WTC11 (cell line): ENCODE data around the gene LRRC32. TPM values are rescaled to one million over a fixed set of nuclear protein-coding genes. Genes with fewer than 3 reads are reported as not detected.

Experiments
- ATAC-seq: fragments of 200-7000 bp; cut with Tn5 transposase; 2 replicates; pipeline ENCODE4 v1.10.0; 2021; ENCODE audit warnings: mild to moderate bottlenecking, moderate library complexity
- CTCF ChIA-PET: fragments of 300-600 bp; sonication (Branson Sonifier 250); formaldehyde crosslinking; loops from one replicate; lab custom pipeline; 2021; ENCODE audit warnings: antibody characterized with exemption; lab: Charles Lee
- POLR2A ChIA-PET: fragments of 350-600 bp; sonication (Branson Sonifier 250); formaldehyde crosslinking; loops from one replicate; lab custom pipeline; 2021; ENCODE audit warnings: antibody characterized with exemption; lab: Charles Lee
- DNase-seq: peaks from one replicate; pipeline ENCODE4 v3.0.0; 2021; ENCODE audit warnings: low spot score
- H3K27ac Mint-ChIP-seq: 2 replicates; pipeline ENCODE4 v1.8.0; 2021; ENCODE audit warnings: mixed read lengths
- H3K27me3 Mint-ChIP-seq: 2 replicates; pipeline ENCODE4 v1.8.0; 2021; ENCODE audit warnings: low read depth, mild to moderate bottlenecking, moderate library complexity, mixed read lengths
- H3K36me3 Mint-ChIP-seq: 2 replicates; pipeline ENCODE4 v1.8.0; 2021; ENCODE audit warnings: mixed read lengths
- H3K4me1 Mint-ChIP-seq: 2 replicates; pipeline ENCODE4 v1.8.0; 2022; ENCODE audit warnings: mixed read lengths
- H3K4me3 Mint-ChIP-seq: 2 replicates; pipeline ENCODE4 v1.8.0; 2021; ENCODE audit warnings: mild to moderate bottlenecking, moderate library complexity, mixed read lengths
- H3K9me3 Mint-ChIP-seq: 2 replicates; pipeline ENCODE4 v1.8.0; 2021; ENCODE audit warnings: mixed read lengths
- ATF1 ChIP-seq: sonication (generic); formaldehyde crosslinking; IDR thresholded peaks from 2 replicates; pipeline ENCODE4 v1.8.1; 2023; ENCODE audit warnings: mild to moderate bottlenecking, moderate library complexity, missing genetic modification reagents
- IRF2 ChIP-seq: sonication (generic); formaldehyde crosslinking; IDR thresholded peaks from 2 replicates; pipeline ENCODE4 v1.8.0; 2022; ENCODE audit warnings: low read depth, missing genetic modification reagents, borderline replicate concordance
- MXD4 ChIP-seq: fragments of 250-450 bp; sonication (Bioruptor Pico); IDR thresholded peaks from 2 replicates; pipeline ENCODE4 v1.8.0; 2021; ENCODE audit warnings: mild to moderate bottlenecking, moderate library complexity, borderline replicate concordance
- NFATC4 ChIP-seq: fragments of 250-450 bp; sonication (Bioruptor Pico); IDR thresholded peaks from 2 replicates; pipeline ENCODE4 v1.9.0; 2021; ENCODE audit warnings: mild to moderate bottlenecking
- NR1H2 ChIP-seq: sonication (generic); formaldehyde crosslinking; IDR thresholded peaks from 2 replicates; pipeline ENCODE4 v1.9.0; 2021; ENCODE audit warnings: mild to moderate bottlenecking, moderate library complexity, missing genetic modification reagents
- OVOL2 ChIP-seq: fragments of 250-450 bp; sonication (Bioruptor Pico); IDR thresholded peaks from 2 replicates; pipeline ENCODE4 v1.9.0; 2021; ENCODE audit warnings: mild to moderate bottlenecking, borderline replicate concordance
- SP1 ChIP-seq: sonication (generic); formaldehyde crosslinking; conservative IDR thresholded peaks from 2 replicates; pipeline ENCODE4 v1.8.1; 2022; ENCODE audit warnings: missing genetic modification reagents
- TEAD1 ChIP-seq: sonication (generic); formaldehyde crosslinking; IDR thresholded peaks from 2 replicates; pipeline ENCODE4 v1.8.0; 2022; ENCODE audit warnings: mild to moderate bottlenecking, missing genetic modification reagents
- TP53 ChIP-seq: sonication (generic); formaldehyde crosslinking; IDR thresholded peaks from 2 replicates; pipeline ENCODE4 v1.8.1; 2023; ENCODE audit warnings: mild to moderate bottlenecking, missing genetic modification reagents
- ZNF219 ChIP-seq: sonication (generic); formaldehyde crosslinking; IDR thresholded peaks from 2 replicates; pipeline ENCODE4 v1.8.0; 2023; ENCODE audit warnings: missing genetic modification reagents, mild to moderate bottlenecking, borderline replicate concordance
- total RNA-seq: library from RNA; stranded (reverse); gene quantifications from 3 replicates; pipeline ENCODE4 v1.2.3, GENCODE V29; 2021
- TF ChIP-seq, protein P1 (sequence below): sonication (generic); formaldehyde crosslinking; IDR thresholded peaks from 2 replicates; pipeline ENCODE4 v1.8.1; 2023; ENCODE audit warnings: mild to moderate bottlenecking, missing genetic modification reagents
- TF ChIP-seq, protein P2 (sequence below): fragments of 250-450 bp; sonication (Bioruptor Pico); conservative IDR thresholded peaks from 2 replicates; pipeline ENCODE4 v1.9.0; 2021; ENCODE audit warnings: mild to moderate bottlenecking
- TF ChIP-seq, protein P3 (sequence below): sonication (generic); formaldehyde crosslinking; IDR thresholded peaks from 2 replicates; pipeline ENCODE4 v1.8.1; 2022; ENCODE audit warnings: low read depth, mild to moderate bottlenecking, moderate library complexity, missing genetic modification reagents, borderline replicate concordance
- TF ChIP-seq, protein P4 (sequence below): fragments of 250-450 bp; sonication (Bioruptor Pico); IDR thresholded peaks from 2 replicates; pipeline ENCODE4 v1.8.0; 2021; ENCODE audit warnings: mild to moderate bottlenecking
- TF ChIP-seq, protein P5 (sequence below): sonication (generic); formaldehyde crosslinking; conservative IDR thresholded peaks from 2 replicates; pipeline ENCODE4 v1.8.1; 2022; ENCODE audit warnings: mild to moderate bottlenecking, missing genetic modification reagents

Gene LRRC32
- total RNA-seq, 1 experiment from 2014 or later: 0.74 TPM

DNA sequence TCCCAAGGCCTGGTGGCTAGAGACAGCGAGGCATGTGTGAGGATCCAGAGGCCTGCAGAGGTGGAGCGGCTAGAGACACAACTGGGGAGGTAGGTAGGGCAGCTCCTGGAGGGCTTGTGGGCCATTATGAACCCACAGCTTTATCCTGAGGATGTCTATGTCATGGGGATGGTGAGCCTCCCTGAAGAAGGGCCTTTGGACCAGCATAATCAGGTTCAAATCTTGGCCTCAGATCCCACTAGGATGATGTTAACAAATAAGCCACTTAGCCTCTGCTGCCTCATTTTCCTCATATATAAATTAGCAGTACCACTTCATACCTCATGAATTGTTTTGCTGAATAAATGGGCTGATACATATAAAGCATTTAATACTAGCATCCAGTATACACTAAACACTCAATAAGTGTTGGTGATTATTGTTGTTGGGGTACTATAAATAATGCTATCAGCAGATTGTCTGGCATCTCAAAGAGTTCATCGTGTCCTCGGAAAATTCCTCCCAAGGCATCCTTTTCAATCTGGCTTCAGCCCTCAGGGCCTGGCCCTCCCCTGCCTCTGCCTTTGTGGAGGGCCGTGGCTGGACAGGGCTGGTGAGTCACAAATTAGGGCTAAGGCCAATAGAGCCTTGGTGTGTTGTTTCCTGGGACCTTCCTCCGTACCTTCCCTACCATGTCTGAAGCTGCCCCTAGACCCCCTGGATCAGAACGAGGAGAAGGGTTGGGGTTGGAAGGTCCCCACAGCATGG lies 30.9 kb upstream of the LRRC32 start:
- no peak for DNase-seq
- H3K4me1 Mint-ChIP-seq: peaks cover 47% of the 10 kb centered on the region
- H3K4me3 Mint-ChIP-seq: no peak overlapping the region
- ChIA-PET CTCF (interaction anchor here (1.0 kb wide), 1 partner anchor 20 kb away, joined by 4 read pairs; no protein-coding TSS in a partner anchor), POLR2A (no interaction called here)
- no peaks in the 10 kb centered on the region for H3K27me3 Mint-ChIP-seq
- peaks cover 17% of the 10 kb centered on the region for H3K9me3 Mint-ChIP-seq
- ATAC-seq: no peak
- no peak overlapping the region for H3K27ac Mint-ChIP-seq
- TF ChIP-seq, protein P1, sequence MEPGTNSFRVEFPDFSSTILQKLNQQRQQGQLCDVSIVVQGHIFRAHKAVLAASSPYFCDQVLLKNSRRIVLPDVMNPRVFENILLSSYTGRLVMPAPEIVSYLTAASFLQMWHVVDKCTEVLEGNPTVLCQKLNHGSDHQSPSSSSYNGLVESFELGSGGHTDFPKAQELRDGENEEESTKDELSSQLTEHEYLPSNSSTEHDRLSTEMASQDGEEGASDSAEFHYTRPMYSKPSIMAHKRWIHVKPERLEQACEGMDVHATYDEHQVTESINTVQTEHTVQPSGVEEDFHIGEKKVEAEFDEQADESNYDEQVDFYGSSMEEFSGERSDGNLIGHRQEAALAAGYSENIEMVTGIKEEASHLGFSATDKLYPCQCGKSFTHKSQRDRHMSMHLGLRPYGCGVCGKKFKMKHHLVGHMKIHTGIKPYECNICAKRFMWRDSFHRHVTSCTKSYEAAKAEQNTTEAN: no peak
- no peak for TF ChIP-seq TP53 (CRISPR knock-in tag)
- H3K36me3 Mint-ChIP-seq: peaks cover 15% of the 10 kb centered on the region

DNA sequence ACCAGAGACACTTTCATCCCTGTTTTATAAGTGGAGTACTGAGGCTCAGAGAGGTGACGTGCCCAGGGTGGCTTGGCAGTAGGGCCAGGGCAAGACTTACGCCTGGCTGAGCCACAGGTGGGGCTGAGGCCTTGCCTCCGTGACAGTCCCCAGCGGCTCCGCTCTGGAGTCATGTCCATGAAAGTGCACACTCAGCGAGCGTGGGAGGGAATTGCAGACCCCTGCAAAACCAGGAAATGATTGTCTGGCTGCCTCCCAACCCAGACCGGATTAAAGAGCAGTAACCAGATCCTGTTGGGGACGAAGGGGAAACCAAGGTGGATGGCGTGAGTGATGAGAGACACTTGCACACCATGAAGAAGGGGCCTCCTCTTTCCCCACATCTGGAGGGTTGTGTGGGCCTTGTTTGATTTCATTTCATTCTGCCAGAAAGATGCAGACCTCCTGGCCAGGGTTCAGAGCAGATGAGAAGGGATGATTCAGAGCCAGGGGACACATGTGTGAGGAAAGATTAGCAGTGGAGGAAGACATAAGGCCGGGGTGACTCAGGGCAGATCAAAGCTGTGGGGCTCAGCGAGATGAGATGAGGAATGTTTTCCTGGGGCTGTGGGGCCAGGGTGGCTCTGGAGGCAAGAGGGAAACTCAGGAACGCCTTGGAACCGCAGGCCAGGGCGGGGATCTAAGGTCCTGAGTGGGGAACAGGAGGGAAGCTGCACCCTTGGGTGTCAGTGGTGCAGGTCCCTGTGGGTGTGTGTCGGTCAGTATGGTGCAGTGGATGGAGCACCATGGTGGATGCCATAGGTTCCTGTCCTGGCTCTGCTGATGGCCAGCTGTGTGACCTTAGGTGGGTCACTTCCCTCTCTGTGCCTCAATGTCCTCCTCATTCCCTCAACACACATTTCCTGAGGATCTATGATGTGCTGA lies 29.9 kb upstream of the LRRC32 start:
- no peak overlapping the region for H3K4me3 Mint-ChIP-seq
- H3K4me1 Mint-ChIP-seq: peaks cover 47% of the 10 kb centered on the region
- TF ChIP-seq, protein P2, sequence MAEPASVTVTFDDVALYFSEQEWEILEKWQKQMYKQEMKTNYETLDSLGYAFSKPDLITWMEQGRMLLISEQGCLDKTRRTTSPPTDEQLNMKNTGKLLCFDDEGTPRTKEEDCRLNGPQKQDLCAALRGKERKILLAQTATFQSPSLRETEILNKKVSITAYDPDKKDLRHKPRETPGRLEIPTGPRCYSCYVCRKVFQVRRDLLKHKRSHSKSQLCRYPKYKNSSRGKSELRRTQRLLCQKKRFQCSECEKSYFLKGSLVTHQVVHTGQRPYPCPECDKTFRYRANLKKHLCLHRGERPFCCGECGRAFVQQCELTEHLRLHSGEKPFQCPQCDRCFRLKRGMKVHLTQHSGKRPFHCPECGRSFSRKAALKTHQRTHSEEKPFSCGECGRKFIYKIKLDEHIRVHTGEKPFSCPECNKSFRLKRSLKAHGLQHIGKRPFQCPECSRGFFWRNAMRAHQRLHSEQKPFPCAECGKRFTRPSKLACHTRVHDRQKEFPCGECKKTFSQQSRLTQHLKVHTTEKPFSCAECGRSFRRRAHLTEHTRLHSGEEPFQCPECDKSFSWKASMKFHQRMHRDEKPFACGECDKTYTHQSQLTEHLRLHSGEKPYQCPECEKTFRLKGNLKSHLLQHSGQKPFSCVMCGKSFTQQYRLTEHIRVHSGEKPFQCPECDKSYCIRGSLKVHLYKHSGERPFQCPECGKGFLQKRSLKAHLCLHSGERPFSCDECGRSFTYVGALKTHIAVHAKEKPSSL (CRISPR knock-in tag): no peak
- TF ChIP-seq, protein P3, sequence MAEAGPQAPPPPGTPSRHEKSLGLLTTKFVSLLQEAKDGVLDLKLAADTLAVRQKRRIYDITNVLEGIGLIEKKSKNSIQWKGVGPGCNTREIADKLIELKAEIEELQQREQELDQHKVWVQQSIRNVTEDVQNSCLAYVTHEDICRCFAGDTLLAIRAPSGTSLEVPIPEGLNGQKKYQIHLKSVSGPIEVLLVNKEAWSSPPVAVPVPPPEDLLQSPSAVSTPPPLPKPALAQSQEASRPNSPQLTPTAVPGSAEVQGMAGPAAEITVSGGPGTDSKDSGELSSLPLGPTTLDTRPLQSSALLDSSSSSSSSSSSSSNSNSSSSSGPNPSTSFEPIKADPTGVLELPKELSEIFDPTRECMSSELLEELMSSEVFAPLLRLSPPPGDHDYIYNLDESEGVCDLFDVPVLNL: no peak
- no peak for TF ChIP-seq NFATC4 (CRISPR knock-in tag)
- no peak for TF ChIP-seq NR1H2
- no peak for TF ChIP-seq TEAD1 (CRISPR knock-in tag)
- no peak for TF ChIP-seq IRF2 (CRISPR knock-in tag)
- TF ChIP-seq, protein P4, sequence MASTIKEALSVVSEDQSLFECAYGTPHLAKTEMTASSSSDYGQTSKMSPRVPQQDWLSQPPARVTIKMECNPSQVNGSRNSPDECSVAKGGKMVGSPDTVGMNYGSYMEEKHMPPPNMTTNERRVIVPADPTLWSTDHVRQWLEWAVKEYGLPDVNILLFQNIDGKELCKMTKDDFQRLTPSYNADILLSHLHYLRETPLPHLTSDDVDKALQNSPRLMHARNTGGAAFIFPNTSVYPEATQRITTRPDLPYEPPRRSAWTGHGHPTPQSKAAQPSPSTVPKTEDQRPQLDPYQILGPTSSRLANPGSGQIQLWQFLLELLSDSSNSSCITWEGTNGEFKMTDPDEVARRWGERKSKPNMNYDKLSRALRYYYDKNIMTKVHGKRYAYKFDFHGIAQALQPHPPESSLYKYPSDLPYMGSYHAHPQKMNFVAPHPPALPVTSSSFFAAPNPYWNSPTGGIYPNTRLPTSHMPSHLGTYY (CRISPR knock-in tag): no peak
- TF ChIP-seq SP1: no peak
- TF ChIP-seq MXD4 (CRISPR knock-in tag): no peak
- no peak for TF ChIP-seq ATF1 (CRISPR knock-in tag)
- no peak for TF ChIP-seq ZNF219 (CRISPR knock-in tag)
- TF ChIP-seq OVOL2 (CRISPR knock-in tag): no peak
- TF ChIP-seq, protein P1: no peak
- TF ChIP-seq, protein P5, sequence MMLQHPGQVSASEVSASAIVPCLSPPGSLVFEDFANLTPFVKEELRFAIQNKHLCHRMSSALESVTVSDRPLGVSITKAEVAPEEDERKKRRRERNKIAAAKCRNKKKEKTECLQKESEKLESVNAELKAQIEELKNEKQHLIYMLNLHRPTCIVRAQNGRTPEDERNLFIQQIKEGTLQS: no peak
- ATAC-seq (no peak), DNase-seq (no peak)
- H3K27me3 Mint-ChIP-seq: no peaks in the 10 kb centered on the region
- no peak overlapping the region for H3K27ac Mint-ChIP-seq
- peaks cover 10% of the 10 kb centered on the region for H3K9me3 Mint-ChIP-seq
- ChIA-PET CTCF (interaction anchor here (1.0 to 2.9 kb wide), 3 partner anchors 14 to 23 kb away, joined by 4 to 50 read pairs (median 23); no protein-coding TSS in a partner anchor), POLR2A (no interaction called here)
- H3K36me3 Mint-ChIP-seq: peaks cover 7% of the 10 kb centered on the region; the same call in 1 of the 2 replicates
